Measurements from ENCODE around the gene NMT1. TPM values are rescaled to one million over a fixed set of nuclear protein-coding genes. Genes with fewer than 3 reads are reported as not detected.

NMT1 gene
- total RNA-seq (2014; rRNA removed; shearing (Covaris generic)), result 111 and 115 TPM in 2 replicates

DNA sequence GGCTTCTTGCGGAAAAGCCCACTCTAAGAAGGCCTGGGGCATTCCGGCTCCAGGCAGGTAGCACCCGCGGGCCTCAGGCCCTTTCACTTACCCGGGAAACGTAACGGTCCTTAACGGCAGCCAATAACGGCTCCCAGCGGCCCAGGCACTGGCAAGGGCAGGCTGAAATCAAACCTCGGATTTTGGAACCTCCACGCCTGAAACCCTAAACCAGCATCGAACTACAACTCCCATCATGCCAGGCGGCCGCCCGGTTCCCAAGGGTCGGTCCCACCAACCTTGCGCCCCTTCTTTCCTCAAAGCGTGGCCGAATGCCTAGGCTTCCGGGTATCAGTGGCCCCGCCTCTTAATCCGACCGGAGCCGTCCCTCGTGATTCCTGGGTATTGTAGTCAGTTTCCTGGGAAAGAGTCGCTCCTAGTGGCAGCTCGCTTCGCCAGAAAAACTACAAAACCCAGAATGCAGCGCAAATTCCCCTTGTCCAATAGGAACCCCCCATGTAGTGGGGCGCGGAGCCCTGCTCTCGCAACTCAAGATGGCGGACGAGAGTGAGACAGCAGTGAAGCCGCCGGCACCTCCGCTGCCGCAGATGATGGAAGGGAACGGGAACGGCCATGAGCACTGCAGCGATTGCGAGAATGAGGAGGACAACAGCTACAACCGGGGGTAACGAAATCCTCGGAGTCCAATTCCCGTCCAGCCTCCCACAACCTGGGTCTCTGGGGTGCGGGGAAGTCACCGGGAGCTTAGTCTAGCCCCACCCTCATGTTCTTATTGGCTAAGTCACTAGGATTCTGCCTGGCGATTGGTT, at the start of gene NMT1:
Gene NMT1 (plus strand): TSS at position 521 of the 809 bp plus-strand sequence. CDS start 13 bp downstream, at position 534.
- peak; percentile 94 for DNase-seq
- H3K27me3 ChIP-seq (ENCODE audit: control insufficient read depth, insufficient read depth, low read length), result no peaks in the 10 kb centered on the region
- peak within 1 kb of the TSS; percentile 91 for H3K4me3 ChIP-seq (ENCODE audit: insufficient read depth, low read depth, low read length)
- no peaks in the 10 kb centered on the region; the same call in 1 of the 2 replicates for H3K36me3 ChIP-seq (replicated peaks; ENCODE audit: control insufficient read depth, insufficient read depth, low read length)

DNA sequence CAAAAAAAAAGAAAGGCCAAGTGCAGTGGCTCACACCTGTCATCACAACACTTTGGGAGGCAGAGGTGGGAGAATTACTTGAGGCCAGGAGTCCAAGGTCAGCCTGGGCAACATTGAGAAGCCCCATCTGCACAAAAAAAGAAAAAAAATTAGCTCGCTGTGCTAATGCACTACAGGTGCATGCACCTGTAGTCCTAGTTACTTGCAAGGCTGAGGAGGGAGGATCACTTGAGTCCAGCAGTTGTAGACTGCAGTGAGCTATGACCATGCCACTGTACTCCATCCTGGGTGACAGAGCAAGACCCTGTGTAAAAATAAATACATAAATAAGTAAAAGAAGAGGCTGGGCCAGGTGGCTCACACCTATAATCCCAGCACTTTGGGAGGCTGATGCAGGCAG, 49.4 kb upstream of the NMT1 start:
- H3K36me3 ChIP-seq (replicated peaks; ENCODE audit: control insufficient read depth, insufficient read depth, low read length), result no peaks in the 10 kb centered on the region
- H3K27me3 ChIP-seq (ENCODE audit: control insufficient read depth, insufficient read depth, low read length), result no peaks in the 10 kb centered on the region
- no peak overlapping the region for H3K4me3 ChIP-seq (ENCODE audit: insufficient read depth, low read depth, low read length)
- no peak for DNase-seq

- no peaks in the 10 kb centered on the region for H3K36me3 ChIP-seq (replicated peaks; ENCODE audit: control insufficient read depth, insufficient read depth, low read length)
- peak; percentile 71 for DNase-seq
- H3K4me3 ChIP-seq (ENCODE audit: insufficient read depth, low read depth, low read length), result no peak overlapping the region
- H3K27me3 ChIP-seq (ENCODE audit: control insufficient read depth, insufficient read depth, low read length), result peaks cover 8% of the 10 kb centered on the region
Measured at GRCh38 chr17:45013021-45013997, 47.8 kb upstream of the NMT1 start.

- DNase-seq, result no peak
- Histone ChIP-seq H3K27me3 (ENCODE audit: control insufficient read depth, insufficient read depth, low read length) (peaks cover 36% of the 10 kb centered on the region), H3K4me3 (ENCODE audit: insufficient read depth, low read depth, low read length) (no peak overlapping the region), H3K36me3 (replicated peaks; ENCODE audit: control insufficient read depth, insufficient read depth, low read length) (no peaks in the 10 kb centered on the region)
Measured at GRCh38 chr17:45016237-45016636, 44.9 kb upstream of the NMT1 start.

GRCh38 chr17:45016823-45017222, 44.3 kb upstream of the NMT1 start:
- Histone ChIP-seq H3K27me3 (ENCODE audit: control insufficient read depth, insufficient read depth, low read length) (peaks cover 41% of the 10 kb centered on the region), H3K36me3 (replicated peaks; ENCODE audit: control insufficient read depth, insufficient read depth, low read length) (no peaks in the 10 kb centered on the region), H3K4me3 (ENCODE audit: insufficient read depth, low read depth, low read length) (no peak overlapping the region)
- no peak for DNase-seq

GRCh38 chr17:45018514-45018847, 42.6 kb upstream of the NMT1 start:
- no peak for DNase-seq
- peaks cover 41% of the 10 kb centered on the region for H3K27me3 ChIP-seq (ENCODE audit: control insufficient read depth, insufficient read depth, low read length)

DNA sequence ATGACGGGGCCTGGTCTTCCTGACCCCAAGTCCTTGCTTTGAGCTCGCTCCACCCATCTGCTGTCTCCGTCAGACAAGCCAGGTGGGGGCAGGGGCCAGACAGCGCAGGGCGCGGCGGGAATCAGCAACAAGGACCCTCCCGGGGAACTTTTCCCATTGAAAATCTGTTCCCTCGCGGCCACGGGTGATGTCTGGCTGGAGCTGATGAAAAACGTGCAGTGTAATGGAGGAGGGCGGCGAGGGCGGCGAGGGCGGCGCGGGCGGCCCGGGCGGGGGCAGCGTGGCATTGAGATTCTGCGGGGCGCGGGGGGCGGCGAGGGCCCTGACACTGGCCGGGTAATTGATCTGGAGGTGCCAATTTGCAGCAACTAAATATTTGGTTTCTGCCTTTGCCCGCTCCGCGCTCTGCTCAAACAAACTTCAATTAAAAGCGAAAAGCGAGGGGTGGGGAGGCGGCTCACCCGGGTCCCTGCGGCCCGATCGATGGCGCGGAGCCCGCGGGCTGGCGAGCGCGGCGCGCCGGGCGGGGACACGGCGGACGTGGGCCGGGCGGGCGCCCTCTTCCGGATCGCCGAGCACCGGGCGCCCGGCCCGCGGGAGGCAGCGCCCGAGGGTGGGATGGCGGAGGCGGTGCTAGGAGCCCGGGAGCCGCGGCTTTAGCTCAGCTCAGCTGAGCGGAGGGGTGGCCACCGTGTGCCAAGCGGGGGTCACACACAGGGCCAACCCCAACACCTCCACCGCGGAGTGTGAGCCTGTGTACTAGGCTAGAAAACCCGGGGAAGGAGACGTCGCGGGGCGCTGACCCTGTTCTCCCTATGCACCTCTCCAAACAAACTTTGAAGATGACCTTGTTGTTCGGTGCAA, 42.0 kb upstream of the NMT1 start:
- Histone ChIP-seq H3K27me3 (ENCODE audit: control insufficient read depth, insufficient read depth, low read length) (peaks cover 41% of the 10 kb centered on the region), H3K4me3 (ENCODE audit: insufficient read depth, low read depth, low read length) (peak overlapping the region; percentile 46), H3K36me3 (replicated peaks; ENCODE audit: control insufficient read depth, insufficient read depth, low read length) (peaks cover 2% of the 10 kb centered on the region; the same call in 1 of the 2 replicates)
- DNase-seq, result peak; percentile 82

More at GRCh38 chr17:45018514-45018847, 42.6 kb upstream of the NMT1 start:
- Histone ChIP-seq H3K36me3 (replicated peaks; ENCODE audit: control insufficient read depth, insufficient read depth, low read length) (no peaks in the 10 kb centered on the region), H3K4me3 (ENCODE audit: insufficient read depth, low read depth, low read length) (peak overlapping the region; percentile 46)

DNA sequence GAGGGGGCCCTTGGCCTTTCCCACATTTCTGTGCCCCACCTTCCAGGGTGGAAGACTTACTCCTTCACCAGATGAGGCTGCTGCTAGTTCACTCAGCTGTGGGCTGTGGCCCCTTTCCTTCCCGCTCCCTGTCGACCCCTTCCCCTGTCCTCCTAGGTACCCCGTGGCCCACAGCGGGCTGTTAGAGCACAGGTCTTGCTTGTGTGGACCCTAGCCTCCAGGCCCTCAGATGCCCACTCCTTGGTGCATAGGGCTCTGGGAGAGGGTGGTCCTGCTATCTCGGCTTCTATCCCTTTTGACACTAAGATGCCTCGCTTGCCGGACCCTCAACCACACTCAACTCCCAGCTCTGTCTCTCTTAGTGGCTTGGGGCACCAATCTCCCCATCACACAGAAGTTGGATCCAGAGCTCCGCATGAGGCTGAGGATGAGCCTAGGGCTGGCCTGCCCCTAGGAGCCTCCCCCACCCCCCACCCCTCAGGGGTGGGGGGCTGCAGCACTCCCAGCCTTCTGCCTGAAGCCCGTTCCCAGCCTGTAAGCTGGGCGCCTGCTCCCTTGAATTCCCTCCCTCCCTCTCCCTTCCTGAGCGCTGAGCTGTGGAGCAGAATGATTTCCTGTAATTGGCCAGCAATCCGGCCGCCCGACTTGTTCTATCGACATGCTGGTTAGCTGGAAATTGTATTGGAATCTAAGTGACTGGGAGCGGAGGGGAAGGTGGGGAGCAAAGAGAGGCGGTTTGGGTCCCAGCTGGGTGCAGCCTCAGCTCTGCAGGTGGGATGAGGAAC, 40.6 kb upstream of the NMT1 start:
- peaks cover 41% of the 10 kb centered on the region for H3K27me3 ChIP-seq (ENCODE audit: control insufficient read depth, insufficient read depth, low read length)
- H3K4me3 ChIP-seq (ENCODE audit: insufficient read depth, low read depth, low read length), result peak overlapping the region; percentile 19; the same call in 1 of the 2 replicates
- H3K36me3 ChIP-seq (replicated peaks; ENCODE audit: control insufficient read depth, insufficient read depth, low read length), result peaks cover 6% of the 10 kb centered on the region
- DNase-seq, result peak; percentile 80

GRCh38 chr17:45021607-45022287, 39.4 kb upstream of the NMT1 start:
- Histone ChIP-seq H3K27me3 (ENCODE audit: control insufficient read depth, insufficient read depth, low read length) (peaks cover 41% of the 10 kb centered on the region), H3K4me3 (ENCODE audit: insufficient read depth, low read depth, low read length) (peak overlapping the region; percentile 50)
- peak; percentile 98 for DNase-seq

GRCh38 chr17:45022288-45022648, 38.8 kb upstream of the NMT1 start:
- Histone ChIP-seq H3K36me3 (replicated peaks; ENCODE audit: control insufficient read depth, insufficient read depth, low read length) (peaks cover 10% of the 10 kb centered on the region), H3K4me3 (ENCODE audit: insufficient read depth, low read depth, low read length) (no peak overlapping the region; the same call in 1 of the 2 replicates), H3K27me3 (ENCODE audit: control insufficient read depth, insufficient read depth, low read length) (peaks cover 41% of the 10 kb centered on the region)
- peak; percentile 67 for DNase-seq

More at GRCh38 chr17:45021607-45022287, 39.4 kb upstream of the NMT1 start:
- peaks cover 9% of the 10 kb centered on the region for H3K36me3 ChIP-seq (replicated peaks; ENCODE audit: control insufficient read depth, insufficient read depth, low read length)

GRCh38 chr17:45022655-45023339, 38.3 kb upstream of the NMT1 start:
- H3K36me3 ChIP-seq (replicated peaks; ENCODE audit: control insufficient read depth, insufficient read depth, low read length), result peaks cover 12% of the 10 kb centered on the region
- DNase-seq, result peak; percentile 68
- H3K27me3 ChIP-seq (ENCODE audit: control insufficient read depth, insufficient read depth, low read length), result peaks cover 39% of the 10 kb centered on the region
- H3K4me3 ChIP-seq (ENCODE audit: insufficient read depth, low read depth, low read length), result no peak overlapping the region

- peaks cover 36% of the 10 kb centered on the region for H3K36me3 ChIP-seq (replicated peaks; ENCODE audit: control insufficient read depth, insufficient read depth, low read length)
Measured at GRCh38 chr17:45029096-45029495, 32.0 kb upstream of the NMT1 start.

More at GRCh38 chr17:45029096-45029495, 32.0 kb upstream of the NMT1 start:
- no peak for DNase-seq
- no peak overlapping the region for H3K4me3 ChIP-seq (ENCODE audit: insufficient read depth, low read depth, low read length)
- no peaks in the 10 kb centered on the region for H3K27me3 ChIP-seq (ENCODE audit: control insufficient read depth, insufficient read depth, low read length)

All from H7 (cell line).